DMS 273 (cell line): ENCODE measurements around the gene CRYBG1.
A peak's percentile ranks its signal among the peaks of the same experiment; 100 is the strongest.
"Not testable (repeated sequence)": the region's sequence is repeated elsewhere in the genome, so short reads cannot be mapped to it uniquely, and the experiment has no call there.

Experiments used
- DNase-seq: peaks from one replicate; lab custom pipeline; 2025; ENCODE audit not compliant: unreplicated experiment; lab: John Stamatoyannopoulos, UW

The CRYBG1 gene

DNA sequence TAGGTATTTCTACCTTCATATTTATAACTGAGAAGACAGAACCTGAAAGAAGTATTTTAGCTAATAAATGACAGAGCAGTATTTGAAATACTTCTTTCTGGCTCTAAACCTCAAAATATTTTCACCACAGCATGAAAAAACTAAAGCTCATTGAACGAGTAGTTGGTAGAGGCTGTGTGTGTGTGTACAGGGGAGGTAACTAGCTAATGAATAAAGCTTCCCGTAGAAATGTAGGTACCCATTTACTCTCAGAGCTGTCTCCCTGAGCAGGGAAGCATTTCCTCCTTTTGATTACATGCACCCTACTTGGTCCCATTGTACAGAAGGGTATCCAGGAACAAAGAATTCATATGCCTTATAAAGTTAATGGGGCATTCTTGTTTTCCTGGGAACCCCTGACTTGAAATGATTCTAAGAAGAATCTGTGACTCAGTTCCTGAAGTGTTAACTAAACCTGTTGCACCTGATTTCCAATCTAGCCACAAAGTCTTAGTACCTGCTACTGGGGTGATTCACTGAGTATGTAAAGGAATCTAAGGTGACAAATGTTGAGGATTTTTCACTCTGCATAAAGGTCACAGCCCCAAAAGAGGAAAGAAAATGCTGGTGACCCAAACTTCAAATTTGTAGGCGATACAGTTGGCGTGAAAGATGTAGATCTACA is 12.5 kb downstream of the CRYBG1 start:
- DNase-seq: no peak

DNA sequence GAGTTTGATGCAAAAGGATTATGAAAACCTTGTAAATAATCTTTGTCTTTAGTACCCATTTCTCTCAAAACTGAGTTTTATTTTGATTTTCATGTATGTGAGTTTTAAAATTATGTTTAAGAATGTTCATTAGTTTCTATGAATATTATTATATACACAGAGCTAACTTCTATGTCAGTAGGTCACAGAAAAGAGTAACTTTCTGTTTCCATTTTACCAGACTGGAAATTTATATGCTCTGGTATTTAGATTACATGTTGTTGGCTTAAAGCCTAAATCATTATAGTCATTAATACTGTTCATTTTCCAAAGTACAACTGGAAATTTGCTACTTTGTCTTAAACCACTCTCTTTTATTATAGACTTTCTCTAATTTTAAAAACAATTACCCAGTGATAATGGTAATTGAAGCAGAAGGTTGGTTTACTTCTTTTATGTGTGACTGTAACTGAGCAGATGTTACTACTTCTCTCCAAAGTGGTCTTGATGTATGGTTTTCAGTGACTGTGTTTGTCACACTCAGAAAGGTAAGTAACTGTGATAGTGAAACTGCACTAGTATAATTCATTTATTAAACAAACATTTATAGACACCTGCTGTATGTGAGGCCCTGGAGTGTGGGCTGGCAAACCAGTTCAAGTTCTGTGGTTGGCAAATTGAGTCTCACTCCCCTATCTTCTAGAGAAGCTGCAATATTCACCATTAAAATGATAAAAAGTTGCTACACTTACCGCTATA is 13.2 kb downstream of the CRYBG1 start:
- no peak for DNase-seq

DNA sequence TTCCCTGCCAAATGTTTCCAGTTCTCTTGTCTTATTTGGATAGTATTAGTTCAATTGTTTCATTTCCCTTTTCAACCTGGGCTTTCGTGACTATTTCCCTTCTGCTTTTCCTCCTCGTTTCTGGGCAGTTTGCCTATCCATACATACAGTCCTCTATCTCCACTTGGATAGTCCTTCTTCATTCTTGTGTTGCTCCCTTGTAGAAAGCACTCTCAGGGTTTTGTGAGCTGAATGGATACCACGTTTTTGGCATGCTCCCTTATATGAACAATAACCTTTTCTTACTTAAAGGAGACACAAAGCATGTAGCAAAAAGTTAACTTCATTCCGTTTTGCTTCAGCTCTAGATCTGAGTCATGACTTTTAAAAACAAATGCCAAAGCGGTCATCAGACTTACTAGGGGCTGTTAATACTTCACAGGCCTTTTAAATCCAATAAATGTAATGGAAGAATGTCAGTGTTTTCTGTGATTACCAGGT is 16.6 kb downstream of the CRYBG1 start:
- DNase-seq: no peak

DNA sequence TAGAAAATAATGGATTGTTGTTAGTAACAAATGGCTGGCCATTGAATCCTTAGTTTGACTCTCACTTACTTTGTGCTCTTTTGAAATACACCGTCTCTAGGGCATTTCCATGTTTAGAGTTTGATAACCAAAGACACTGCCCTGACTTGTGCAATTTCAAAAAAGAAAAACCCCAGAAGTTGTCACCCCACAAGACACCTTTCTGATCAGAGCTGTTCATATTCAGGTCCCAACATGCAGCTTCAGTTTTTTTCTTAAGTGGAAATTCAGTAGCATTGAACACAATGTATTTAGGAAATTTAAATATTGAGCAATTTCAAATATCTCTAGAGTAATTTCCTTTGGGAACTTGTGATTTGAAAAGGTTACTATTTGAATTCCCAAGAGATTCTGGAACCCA is 19.4 kb downstream of the CRYBG1 start:
- DNase-seq: no peak

DNA sequence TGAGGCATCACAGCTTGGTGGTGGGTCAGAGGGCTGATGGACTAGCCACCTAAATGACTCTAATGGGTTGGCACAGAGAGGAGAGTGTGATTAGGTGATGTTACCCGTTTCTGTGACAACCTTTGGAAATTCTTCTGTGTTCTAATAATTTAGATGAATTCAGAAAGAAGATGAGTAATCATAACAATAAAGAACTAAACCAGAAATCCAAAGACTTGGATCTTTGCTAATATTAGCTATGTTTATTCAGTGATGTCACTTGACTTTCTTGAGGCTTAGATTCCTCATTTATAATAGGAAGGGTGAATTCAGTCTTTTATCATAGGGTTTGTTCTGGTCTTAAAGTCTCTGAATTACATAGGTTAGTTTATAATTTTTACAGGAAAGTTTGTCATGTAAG is 19.9 kb downstream of the CRYBG1 start:
- DNase-seq: no peak

DNA sequence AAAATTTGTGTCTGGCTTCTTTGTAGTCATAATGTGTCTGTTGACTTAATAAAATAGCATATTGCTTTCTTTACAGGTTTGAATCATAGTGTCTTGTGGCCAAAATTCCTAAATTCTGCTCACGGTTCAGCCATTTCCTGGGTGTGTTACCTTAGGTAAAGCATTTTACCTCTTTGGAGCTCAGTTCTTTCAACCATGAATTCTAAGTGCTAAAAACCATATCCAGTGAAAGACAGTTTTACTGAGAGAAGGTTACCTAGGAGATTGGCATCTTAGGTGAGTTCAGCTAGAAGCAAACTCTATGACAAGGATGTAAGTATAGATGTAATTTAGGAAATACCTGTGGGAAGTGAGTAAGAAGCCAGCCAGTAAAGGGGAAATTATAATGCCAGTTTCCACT is 20.7 kb downstream of the CRYBG1 start:
- DNase-seq: no peak

DNA sequence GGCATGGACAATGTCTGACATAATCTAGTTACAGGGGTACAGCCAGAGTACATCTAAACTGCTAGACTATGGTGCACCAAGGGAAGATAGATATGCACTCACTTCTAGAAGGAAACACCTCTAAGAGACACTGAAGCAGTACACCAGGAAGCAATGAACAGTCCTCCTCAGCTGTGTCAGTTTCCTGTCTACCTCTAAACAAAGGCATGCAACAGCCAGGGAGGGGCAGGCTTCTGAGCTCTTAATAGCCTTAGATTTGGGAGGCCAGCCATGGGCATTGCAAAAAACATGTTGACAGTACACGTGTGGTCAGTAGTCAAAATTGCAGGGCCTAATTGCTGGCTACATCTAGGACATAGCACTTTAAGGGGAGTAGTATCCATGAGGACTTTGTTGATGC is 21.4 kb downstream of the CRYBG1 start:
- no peak for DNase-seq

DNA sequence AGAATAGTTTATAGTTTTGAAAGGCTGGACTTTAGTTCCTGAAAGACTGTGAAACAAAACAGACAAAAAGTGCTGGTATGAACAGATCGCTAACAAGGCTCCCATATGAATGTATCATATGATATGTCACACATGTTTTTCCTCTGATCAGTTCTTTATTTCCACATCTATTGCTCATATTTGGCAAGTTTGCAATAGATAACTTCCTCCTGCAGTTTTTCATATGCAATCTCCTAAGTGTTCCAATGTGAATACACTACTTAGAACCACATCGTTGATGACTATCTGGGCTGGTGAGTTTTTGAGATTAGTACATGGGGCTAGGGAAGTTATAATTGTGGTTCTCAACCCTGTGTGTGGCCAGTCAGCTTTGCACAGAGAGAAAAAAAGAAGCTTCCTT is 23.1 kb downstream of the CRYBG1 start:
- DNase-seq: no peak

DNA sequence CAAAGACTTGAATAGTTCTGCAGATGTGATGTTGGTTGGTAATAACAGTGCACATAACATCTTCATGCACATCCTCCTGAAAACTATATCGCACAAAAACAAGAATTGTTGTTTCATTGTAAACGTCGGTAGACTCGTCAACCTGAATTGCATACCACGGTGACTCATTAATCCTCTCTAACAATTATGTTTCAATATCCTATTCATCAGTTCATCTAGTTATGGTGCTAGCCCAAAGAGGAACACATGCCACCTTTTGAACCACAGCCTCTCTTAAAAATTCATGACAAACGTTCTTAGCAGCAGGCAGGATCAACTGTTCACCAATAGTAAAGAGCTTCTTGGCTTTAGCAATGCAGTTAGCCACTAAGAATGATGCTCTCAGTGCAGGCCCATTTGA is 25.0 kb downstream of the CRYBG1 start:
- DNase-seq: no peak

DNA sequence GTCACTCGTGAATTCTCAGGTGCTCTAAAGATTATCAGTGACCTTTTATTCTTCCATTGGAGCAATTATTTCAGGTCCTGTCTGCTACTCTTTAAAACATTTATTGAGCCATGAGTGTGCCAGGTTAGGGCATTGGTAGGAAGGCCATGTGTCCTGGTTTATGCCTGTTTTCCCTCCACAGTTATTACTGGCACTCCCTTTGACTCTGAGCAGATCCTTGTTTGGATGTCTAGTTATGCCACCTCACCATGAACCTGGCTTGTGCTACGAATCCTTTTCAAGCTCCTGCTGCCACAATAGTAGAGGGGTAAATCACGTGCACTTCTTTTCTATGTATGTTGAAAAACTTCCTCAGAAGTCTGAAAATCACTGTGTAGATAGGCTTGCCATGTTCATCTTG is 27.4 kb downstream of the CRYBG1 start:
- no peak for DNase-seq

DNA sequence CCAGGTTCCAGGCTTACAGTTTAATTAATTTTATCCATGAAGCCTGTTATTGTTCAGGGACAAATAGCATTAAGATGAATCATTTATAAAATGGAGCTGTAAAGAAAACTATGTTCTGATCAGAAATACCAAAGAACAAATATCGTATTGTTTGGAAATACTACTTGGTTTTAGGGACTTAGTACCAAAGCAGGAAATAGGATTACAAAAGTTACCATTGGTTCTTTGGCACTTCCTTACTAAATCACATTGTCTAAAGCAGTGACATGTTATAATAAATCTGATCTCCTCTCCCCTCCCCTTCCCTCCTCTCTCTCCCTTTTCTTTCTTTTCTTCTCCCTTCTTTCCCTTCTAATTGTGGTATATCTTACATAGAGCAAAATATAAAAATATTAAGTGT is 29.6 kb downstream of the CRYBG1 start:
- no peak for DNase-seq

DNA sequence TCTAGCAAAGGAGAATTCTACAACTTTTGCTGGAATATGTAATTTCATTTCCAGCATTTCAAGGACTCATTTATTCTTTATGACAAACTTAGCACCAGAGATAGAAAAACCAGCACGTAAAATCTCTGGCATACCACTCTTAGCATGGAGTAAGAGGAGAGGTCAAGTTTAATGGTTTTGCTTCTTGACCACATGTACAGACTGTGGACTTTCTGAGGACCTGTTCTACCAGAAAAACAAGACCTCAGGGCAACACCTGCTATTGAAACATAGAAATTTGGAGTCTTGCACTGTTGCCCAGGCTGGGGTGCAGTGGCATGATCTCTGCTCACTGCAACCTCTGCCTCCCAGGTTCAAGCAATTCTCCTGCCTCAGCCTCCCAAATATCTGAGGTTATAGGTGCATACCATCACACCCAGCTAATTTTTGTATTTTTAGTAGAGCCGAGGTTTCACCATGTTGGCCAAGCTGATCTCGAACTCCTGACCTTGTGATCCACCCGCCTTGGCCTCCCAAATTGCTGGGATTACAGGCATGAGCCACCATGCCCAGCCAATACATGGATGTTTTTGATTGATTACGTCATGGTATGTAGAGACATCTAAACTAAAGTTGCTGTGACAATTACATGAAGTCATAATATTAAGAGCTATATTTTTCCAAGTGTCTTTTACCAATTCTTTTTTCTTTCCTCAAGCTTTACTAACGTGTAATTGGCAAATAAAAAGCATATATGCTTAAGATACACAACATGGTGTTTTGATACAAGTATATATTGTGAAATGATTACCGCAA is 36.1 kb downstream of the CRYBG1 start:
- no peak for DNase-seq

DNA sequence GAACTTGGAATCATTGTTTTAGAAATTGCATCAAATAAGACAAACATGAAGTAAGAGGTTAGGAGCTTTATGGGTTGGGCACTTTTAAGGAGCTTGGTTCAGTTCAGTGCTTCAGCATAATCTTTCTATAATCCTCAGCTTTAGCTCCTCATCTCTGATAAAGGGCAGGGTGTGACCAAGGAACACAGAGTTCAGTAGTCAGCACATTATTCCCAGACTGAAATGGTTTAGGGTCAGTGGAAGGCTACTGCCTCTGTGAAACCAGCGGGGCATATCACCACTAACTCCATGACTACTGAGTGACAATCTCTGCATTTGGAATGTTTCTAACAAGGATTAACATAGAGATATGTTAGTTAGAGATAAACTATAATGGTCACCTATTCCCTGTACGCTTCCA is 36.9 kb downstream of the CRYBG1 start:
- no peak for DNase-seq

DNA sequence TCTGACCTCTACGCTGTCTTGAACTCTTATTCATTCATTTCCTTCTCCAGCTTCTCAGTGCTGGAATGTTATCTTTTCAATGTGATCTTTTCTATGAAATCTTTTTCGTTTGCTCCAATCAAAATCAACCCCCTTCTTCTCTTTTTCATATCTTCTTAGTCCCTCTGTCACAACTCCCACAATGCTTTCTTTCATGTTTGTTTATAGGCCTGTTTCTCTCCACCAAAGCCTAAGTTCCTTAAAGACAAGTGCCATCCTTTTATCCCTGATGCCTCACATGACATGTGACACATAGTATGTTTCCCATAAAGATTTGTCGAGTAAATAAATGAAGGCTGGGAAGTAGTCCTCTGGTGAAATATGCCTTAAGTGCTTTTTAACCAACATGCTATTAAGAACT is 38.1 kb downstream of the CRYBG1 start:
- no peak for DNase-seq

DNA sequence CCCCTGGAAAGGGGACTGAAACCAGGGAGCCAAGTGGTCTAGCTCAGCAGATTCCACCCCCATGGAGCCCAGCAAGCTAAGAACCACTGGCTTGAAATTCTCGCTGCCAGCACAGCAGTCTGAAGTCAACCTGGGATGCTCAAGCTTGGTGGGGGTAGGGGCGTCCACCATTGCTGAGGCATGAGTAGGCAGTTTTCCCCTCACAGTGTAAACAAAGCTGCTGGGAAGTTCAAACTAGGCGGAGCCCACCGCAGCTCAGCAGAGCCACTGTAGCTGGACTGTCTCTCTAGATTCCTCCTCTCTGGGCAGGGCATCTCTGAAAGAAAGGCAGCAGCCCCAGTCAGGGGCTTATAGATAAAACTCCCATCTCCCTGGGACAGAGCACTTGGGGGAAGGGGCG is 44.5 kb downstream of the CRYBG1 start:
- not testable (repeated sequence) for DNase-seq

DNA sequence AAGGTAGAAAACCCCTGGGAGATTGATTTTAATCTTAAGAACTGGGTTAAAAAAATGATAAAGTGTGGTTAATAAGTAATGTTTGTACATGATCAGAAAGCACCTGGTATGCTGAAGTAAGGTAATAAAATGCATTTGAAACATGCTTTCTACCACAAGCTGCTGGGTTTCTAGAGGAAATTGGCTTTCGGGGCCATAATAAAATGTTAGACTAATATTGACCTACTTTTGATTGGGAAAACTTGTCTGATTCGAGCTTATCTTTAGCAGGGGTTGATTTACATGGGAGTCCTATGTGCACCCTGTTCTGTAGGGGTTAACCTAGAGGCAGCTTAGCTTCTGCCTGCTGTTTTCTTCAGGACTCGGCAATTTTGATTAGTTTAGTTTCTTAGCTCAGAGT is 50.5 kb downstream of the CRYBG1 start:
- no peak for DNase-seq

DNA sequence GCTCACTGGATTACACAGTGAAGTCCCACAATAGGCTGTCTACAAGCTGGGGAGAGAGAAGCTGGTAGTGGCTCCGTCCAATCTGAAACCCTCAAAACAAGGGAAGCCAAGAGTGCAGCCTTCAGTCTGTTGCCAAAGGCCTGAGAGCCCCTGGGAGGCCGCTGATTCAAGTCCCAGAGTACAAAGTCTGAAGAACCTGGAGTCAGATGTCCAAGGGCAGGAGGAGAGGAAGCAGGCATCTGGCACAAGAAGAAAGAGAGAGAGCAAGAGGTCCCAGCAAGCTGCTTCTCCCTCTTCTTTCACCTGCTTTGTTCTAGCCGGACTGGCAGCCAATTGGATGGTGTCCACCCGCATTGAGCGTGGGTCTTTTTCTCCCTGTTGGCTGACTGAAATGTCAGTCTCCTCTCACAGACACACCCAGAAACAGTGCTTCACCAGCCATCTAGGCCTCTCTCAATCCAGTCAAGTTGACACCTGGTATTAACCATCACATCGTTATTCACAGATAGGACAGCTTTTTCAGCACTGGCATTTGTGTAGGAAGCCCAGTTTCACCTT is 51.2 kb downstream of the CRYBG1 start:
- DNase-seq: peak; percentile 6

DNA sequence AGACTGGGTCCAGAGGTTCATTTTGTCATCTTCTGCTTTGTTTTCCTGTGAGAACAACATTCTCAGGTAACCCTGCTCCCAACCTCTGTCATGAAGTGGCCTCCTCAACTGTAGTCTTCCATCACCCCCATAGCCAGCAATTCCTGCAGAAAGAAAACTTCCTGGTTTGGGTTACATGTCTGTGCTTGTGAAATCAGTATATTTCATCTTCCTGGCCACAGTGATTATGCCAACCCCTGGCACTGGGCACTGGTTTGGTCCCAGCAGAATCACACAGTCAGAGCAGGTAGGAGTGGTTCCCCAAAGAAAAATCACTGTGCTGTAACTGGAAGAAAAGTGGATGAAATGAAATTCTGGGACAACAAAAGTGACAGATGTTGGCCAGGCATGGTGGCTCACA is 52.5 kb downstream of the CRYBG1 start:
- no peak for DNase-seq

DNA sequence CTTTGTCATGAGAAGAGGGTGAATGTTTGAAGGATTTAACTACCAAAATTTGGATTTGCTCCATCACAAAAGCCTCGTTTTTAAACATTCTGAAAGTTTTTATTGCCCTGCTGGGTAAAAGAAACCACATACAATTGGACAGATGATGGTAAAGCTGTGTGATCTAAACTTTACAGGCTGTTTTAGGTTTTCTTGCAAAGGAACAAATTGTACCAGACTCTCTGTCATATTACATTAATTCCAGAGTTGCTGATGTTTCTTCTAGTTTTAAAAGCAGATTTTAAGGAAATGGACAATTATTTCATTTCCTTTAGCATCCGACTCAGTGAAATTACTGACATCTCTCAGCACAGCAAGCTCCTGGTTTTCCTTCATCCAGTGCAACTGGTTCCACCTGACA is 53.2 kb downstream of the CRYBG1 start:
- DNase-seq: no peak

DNA sequence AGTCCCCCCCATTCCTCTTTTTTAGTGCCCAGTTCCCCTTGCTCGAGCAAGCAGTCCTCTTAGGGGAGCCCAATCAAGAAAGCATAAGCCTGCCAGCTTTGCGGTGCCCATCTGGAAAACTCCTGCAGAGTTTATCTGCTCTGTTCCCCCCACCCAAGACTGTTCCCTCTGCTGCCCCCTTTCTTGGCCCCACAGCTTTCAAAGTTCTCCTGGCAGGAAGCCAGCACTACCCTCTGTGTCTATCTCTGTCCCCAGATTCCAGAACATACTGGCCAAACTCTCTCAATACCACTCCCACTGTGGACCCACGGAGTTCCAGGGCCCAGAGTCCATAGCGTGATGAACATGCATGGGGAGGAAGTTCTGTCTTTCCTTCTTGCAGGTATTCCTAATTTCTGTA is 55.4 kb downstream of the CRYBG1 start:
- DNase-seq: no peak

DNA sequence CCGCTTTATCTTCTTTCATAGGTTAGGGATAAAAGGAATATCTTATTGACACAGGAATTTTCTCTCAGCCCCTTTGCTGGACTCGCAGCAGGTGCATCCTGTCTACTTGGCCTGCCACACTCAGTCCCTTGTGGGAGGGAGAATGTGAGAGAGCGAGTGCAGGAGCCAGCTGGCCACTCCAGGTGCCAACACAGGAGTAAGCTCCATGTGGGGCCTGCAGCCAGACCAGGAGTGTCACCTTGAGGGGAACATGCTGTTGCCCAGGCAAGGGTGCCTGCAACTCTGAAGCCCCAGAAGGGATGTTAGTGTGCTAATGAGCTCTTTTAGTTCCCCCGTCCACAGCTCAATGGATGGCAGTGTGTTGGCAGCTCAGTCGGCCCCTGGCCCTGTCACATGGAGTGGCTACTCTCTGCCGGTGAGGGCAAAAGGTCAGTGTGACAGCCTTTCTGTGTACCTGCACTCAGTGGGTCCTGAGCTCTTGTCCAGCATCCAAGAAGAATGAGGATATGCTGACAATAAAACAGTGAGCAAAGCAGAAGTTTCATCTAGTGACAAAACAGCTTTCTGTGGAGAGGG is 57.1 kb downstream of the CRYBG1 start:
- DNase-seq: no peak
